Tibial nerve (tissue), 4 donors: ENCODE measurements around the gene ZNF319. TPM values are rescaled to one million over a fixed set of nuclear protein-coding genes. Genes with fewer than 3 reads are reported as not detected.

Experiments
- DNase-seq, 2 donors: peaks; one replicate each; pipeline ENCODE4 v3.0.0-alpha.2; 2019; ENCODE audit warnings: low spot score in 2 of 2
- H3K27ac ChIP-seq, 4 donors: fragments of 200-600 bp; sonication (generic) in 3 of 4; one replicate each; pipeline ENCODE4 v1.5.1; 2017 to 2019; ENCODE audit warnings: mild to moderate bottlenecking in 1 of 4
- H3K27me3 ChIP-seq, 2 donors: fragments of 200-600 bp; sonication (generic) in 1 of 2; one replicate each; pipeline versions ENCODE4 v1.5.1 to v1.6.0; 2017 to 2019
- H3K36me3 ChIP-seq, 3 donors: fragments of 200-600 bp; sonication (generic); one replicate each; pipeline ENCODE4 v1.5.1; 2018 to 2019
- H3K4me1 ChIP-seq, 4 donors: fragments of 200-600 bp; sonication (generic) in 3 of 4; one replicate each; pipeline ENCODE4 v1.5.1; 2017 to 2019
- H3K4me3 ChIP-seq, 4 donors: fragments of 200-600 bp; sonication (generic) in 3 of 4; one replicate each; pipeline ENCODE4 v1.5.1; 2017 to 2019; ENCODE audit warnings: mild to moderate bottlenecking in 1 of 4, moderate library complexity in 1 of 4
- H3K9me3 ChIP-seq, 4 donors: fragments of 200-600 bp; sonication (generic) in 3 of 4; one replicate each; pipeline ENCODE4 v1.5.1; 2017 to 2019
- CTCF ChIP-seq, 5 experiments: fragments of 200-600 bp in 3 of 5; fragments of 450-650 bp in 2 of 5; sonication (generic) in 3 of 5; IDR thresholded peaks; one replicate each; pipeline ENCODE4 v1.5.1; 2016 to 2019; ENCODE audit warnings: antibody characterized with exemption in 5 of 5, mild to moderate bottlenecking in 3 of 5, moderate library complexity in 2 of 5
- EP300 ChIP-seq, 2 donors: sonication (generic); formaldehyde crosslinking; IDR thresholded peaks; one replicate each; pipeline ENCODE4 v1.6.1; 2017; ENCODE audit warnings: antibody characterized with exemption in 2 of 2, mild to moderate bottlenecking in 1 of 2
- POLR2A ChIP-seq, 2 donors: fragments of 450-650 bp; IDR thresholded peaks; one replicate each; pipeline ENCODE4 v1.6.1; 2017; ENCODE audit warnings: antibody characterized with exemption in 2 of 2, mild to moderate bottlenecking in 2 of 2, moderate library complexity in 2 of 2
- WGBS, 2 donors: methylation state at CpG; one replicate each; pipeline ENCODE4 v1.1.5; 2018; 5-methylcytosine and 5-hydroxymethylcytosine counted together
- total RNA-seq, 4 donors: library from RNA; depleted of rRNA; stranded (reverse); fragments of >200 nt; gene quantifications; one replicate each; pipeline ENCODE4 v1.1.0, GENCODE V29; 2016

ZNF319 gene
- total RNA-seq, 4 donors from 2014 or later = 7.5 to 11.6 (median 9.1) TPM

DNA sequence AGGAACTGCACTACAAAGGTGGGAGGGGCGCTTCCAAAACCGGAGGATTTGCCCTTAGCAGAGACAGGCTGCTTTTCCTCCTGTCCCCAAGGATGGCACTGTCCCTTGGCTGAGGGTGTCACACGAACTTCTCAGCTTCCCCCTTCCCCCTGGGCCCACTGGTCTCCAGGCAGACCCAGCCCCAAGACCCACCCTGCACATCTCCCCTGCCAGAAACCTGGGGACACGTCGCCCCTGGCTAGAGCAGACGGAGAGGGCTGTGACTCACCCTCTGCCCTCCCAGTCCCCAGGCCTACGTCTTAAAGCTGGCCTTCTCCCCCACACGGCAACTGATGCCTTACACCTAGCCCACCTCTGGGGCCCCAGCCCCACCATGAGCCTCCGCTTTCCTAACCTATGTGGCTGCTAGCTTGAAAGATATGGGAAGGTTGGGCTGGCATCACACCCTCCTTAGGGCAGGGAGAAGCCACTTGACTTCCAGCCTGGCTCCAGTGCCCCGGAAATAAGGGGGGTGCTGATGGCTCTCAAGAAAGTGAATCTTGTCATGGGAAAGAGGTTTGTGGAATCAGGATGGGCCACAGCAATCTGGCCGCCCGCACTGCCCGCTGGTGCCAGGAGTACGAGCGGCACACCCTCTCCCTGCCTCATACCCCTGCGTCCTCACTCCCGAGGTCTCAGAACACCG, 4.6 kb downstream of the ZNF319 start:
- DNase-seq = no peak
- no peak overlapping the region for H3K27ac ChIP-seq
- 81 to 90% methylated on average over 15 to 18 of the region's 18 CpGs for WGBS, 2 donors

GRCh38 chr16:57994778-57995177, 5.7 kb downstream of the ZNF319 start:
- H3K27ac ChIP-seq = no peak overlapping the region
- H3K4me3 ChIP-seq = no peak overlapping the region
- H3K27me3 ChIP-seq = no peaks in the 10 kb centered on the region
- H3K4me1 ChIP-seq = peaks cover 0 to 35% (median 15%) of the 10 kb centered on the region in 4 donors
- no peaks in the 10 kb centered on the region for H3K9me3 ChIP-seq
- 23 to 30% methylated on average over 4 of the region's 4 CpGs for whole genome bisulfite sequencing, 2 donors
- TF ChIP-seq EP300 (IDR thresholded peaks at IDR 0.05) (no peak), CTCF (IDR thresholded peaks at IDR 0.05) (peak in 4 of 5 experiments; percentile 5 to 20 (median 14)), POLR2A (IDR thresholded peaks at IDR 0.05) (no peak)
- H3K36me3 ChIP-seq = peaks cover 3 to 55% (median 14%) of the 10 kb centered on the region in 3 donors
- DNase-seq = no peak

More for the DNA sequence above, 4.6 kb downstream of the ZNF319 start:
- peaks cover 3 to 55% (median 14%) of the 10 kb centered on the region in 3 donors for H3K36me3 ChIP-seq
- TF ChIP-seq EP300 (IDR thresholded peaks at IDR 0.05) = no peak
- no peak for TF ChIP-seq CTCF (IDR thresholded peaks at IDR 0.05)
- no peak for TF ChIP-seq POLR2A (IDR thresholded peaks at IDR 0.05)
- no peaks in the 10 kb centered on the region for H3K27me3 ChIP-seq
- peaks cover 0 to 37% (median 16%) of the 10 kb centered on the region in 4 donors for H3K4me1 ChIP-seq
- H3K4me3 ChIP-seq = no peak overlapping the region
- no peaks in the 10 kb centered on the region for H3K9me3 ChIP-seq

- no peak for DNase-seq
- 90 to 94% methylated on average over 4 of the region's 4 CpGs for WGBS, 2 donors
- peaks cover 0 to 31% (median 11%) of the 10 kb centered on the region in 4 donors for H3K4me1 ChIP-seq
- TF ChIP-seq CTCF (IDR thresholded peaks at IDR 0.05) = no peak
- H3K36me3 ChIP-seq = peaks cover 3 to 55% (median 14%) of the 10 kb centered on the region in 3 donors
- H3K9me3 ChIP-seq = no peaks in the 10 kb centered on the region
- H3K27me3 ChIP-seq = no peaks in the 10 kb centered on the region
- H3K27ac ChIP-seq = no peak overlapping the region
- no peak overlapping the region for H3K4me3 ChIP-seq
Measured at GRCh38 chr16:57994361-57994760, 6.1 kb downstream of the ZNF319 start.

GRCh38 chr16:57993897-57994296, 6.6 kb downstream of the ZNF319 start:
- no peak for TF ChIP-seq CTCF (IDR thresholded peaks at IDR 0.05)
- TF ChIP-seq EP300 (IDR thresholded peaks at IDR 0.05) = no peak
- H3K27me3 ChIP-seq = no peaks in the 10 kb centered on the region
- H3K36me3 ChIP-seq = peaks cover 3 to 55% (median 14%) of the 10 kb centered on the region in 3 donors
- WGBS, 2 donors = 88 to 90% methylated on average over 4 to 5 of the region's 5 CpGs
- no peaks in the 10 kb centered on the region for H3K9me3 ChIP-seq
- no peak overlapping the region for H3K4me3 ChIP-seq
- no peak overlapping the region for H3K27ac ChIP-seq
- no peak for DNase-seq
- H3K4me1 ChIP-seq = peaks cover 0 to 27% (median 6%) of the 10 kb centered on the region in 4 donors

- TF ChIP-seq EP300 (IDR thresholded peaks at IDR 0.05) = no peak
- TF ChIP-seq CTCF (IDR thresholded peaks at IDR 0.05) = no peak
- no peak for TF ChIP-seq POLR2A (IDR thresholded peaks at IDR 0.05)
- Histone ChIP-seq H3K27ac (no peak overlapping the region), H3K36me3 (peaks cover 3 to 55% (median 14%) of the 10 kb centered on the region in 3 donors), H3K4me3 (no peak overlapping the region), H3K9me3 (no peaks in the 10 kb centered on the region), H3K4me1 (peaks cover 0 to 22% (median 3%) of the 10 kb centered on the region in 4 donors), H3K27me3 (no peaks in the 10 kb centered on the region)
- 69 to 78% methylated on average over 8 of the region's 8 CpGs for WGBS, 2 donors
- DNase-seq = no peak
Measured at GRCh38 chr16:57993438-57993837, 7.0 kb downstream of the ZNF319 start.
